ENCODE results near the gene GLI2.

Gene GLI2

GRCh38 chr2:120715353-120715752 lies 20.3 kb upstream of the GLI2 start:
- no peak for DNase-seq

GRCh38 chr2:120715941-120716340 lies 19.7 kb upstream of the GLI2 start:
- DNase-seq = no peak

GRCh38 chr2:120716641-120717585 lies 18.8 kb upstream of the GLI2 start:
- no peak for DNase-seq

GRCh38 chr2:120719491-120719890 lies 16.2 kb upstream of the GLI2 start:
- no peak for DNase-seq

GRCh38 chr2:120720231-120720630 lies 15.4 kb upstream of the GLI2 start:
- DNase-seq = no peak

- no peak for DNase-seq
Measured at GRCh38 chr2:120720746-120721375, 14.8 kb upstream of the GLI2 start.

- no peak for DNase-seq
Measured at GRCh38 chr2:120722246-120722567, 13.5 kb upstream of the GLI2 start.

- no peak for DNase-seq
Measured at GRCh38 chr2:120722568-120723421, 12.9 kb upstream of the GLI2 start.

- DNase-seq = no peak
Measured at GRCh38 chr2:120726245-120726644, 9.4 kb upstream of the GLI2 start.

GRCh38 chr2:120729406-120730399 lies 6.0 kb upstream of the GLI2 start:
- DNase-seq = peak in 1 of 2 experiments; percentile 18

- no peak for DNase-seq
Measured at GRCh38 chr2:120731175-120731574, 4.5 kb upstream of the GLI2 start.

- DNase-seq = no peak
Measured at GRCh38 chr2:120732506-120733237, 3.0 kb upstream of the GLI2 start.

GRCh38 chr2:120733238-120733932 lies 2.3 kb upstream of the GLI2 start:
- DNase-seq = no peak

- DNase-seq = no peak
Measured at GRCh38 chr2:120734930-120735651, 577 bp upstream of the GLI2 start.

GRCh38 chr2:120736202-120736623 lies 545 bp downstream of the GLI2 start:
- peak in 1 of 2 experiments; percentile 39 for DNase-seq

GRCh38 chr2:120736624-120737339 lies 1.1 kb downstream of the GLI2 start:
- DNase-seq = peak; percentile 79 to 84

- DNase-seq = peak in 1 of 2 experiments; percentile 39
Measured at GRCh38 chr2:120737340-120738101, 1.9 kb downstream of the GLI2 start.

GRCh38 chr2:120738117-120738516 lies 2.4 kb downstream of the GLI2 start:
- DNase-seq = no peak
